GM19372 (cell line): Measurements from ENCODE around the gene RPL12.
A peak's percentile ranks its signal among the peaks of the same experiment; 100 is the strongest.
"Not testable (repeated sequence)": the region's sequence is repeated elsewhere in the genome, so short reads cannot be mapped to it uniquely, and the experiment has no call there.

Source experiments
- ATAC-seq: cut with Tn5 transposase; IDR thresholded peaks from one replicate; pipeline ENCODE4 v1.9.1; 2021; ENCODE audit warnings: mild to moderate bottlenecking, low read depth, moderate library complexity; ENCODE audit not compliant: unreplicated experiment

RPL12 gene

DNA sequence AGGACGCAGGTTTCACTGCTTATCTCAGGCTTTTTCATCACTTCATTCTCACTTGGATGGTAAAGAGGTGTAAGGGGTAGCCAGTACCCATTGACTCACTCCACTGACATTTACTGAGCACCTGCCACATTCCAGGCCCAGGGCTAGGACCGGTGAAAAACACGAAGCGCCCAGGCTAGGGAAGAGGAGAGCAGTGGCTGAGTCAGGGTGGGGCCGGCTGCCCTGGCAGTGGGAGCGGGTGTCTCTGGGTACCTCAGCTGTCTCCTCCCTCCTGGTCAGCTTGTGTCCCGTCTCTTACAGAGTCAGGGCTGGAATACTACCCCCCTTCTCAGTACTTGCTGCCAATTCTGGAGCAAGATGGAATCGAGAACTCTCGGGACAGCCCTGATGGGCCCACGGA lies 22.3 kb upstream of the RPL12 start:
- no peak for ATAC-seq

- ATAC-seq = no peak
Observed at GRCh38 chr9:127470662-127471061, 19.5 kb upstream of the RPL12 start.

DNA sequence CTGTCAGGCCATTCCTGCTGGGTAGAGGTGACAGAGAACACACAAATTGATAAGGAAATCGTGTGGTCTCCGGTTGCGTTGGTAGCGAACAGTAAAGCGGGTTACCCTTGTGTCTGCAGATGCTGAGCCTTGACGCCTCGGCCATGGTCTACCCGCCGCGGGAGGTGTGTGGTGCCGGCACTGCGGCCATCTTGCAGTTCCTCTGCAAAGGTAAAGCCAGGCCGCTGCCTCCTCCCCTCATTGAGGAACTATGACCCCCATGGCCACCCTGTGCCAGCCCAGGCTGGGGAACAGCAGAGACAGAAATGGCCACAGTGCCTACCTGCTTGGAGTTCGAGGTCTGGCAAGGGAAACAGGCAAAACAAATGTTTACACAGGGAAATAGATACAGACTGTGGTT lies 16.4 kb upstream of the RPL12 start:
- no peak for ATAC-seq

DNA sequence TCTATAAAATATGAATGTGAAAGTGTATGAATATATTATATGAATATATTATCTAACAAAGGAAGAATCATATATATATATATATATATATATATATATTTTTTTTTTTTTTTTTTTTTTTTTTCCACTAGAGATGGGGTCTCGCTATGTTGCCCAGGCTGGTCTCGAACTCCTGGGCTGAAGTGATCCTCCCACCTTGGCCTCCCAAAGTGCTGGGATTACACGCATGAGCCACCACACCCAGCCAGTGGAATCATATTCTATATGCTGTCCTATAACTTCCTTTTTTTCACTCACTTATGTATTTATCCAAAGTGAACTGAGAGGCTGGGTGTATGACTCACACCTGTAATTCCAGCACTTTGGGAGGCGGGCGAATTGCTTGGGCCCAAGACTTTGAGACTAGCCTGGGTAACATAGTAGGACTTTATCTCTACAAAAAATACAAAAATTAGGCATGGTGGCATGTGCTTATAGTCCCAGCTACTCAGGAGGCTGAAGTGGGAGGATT lies 15.3 kb upstream of the RPL12 start:
- not testable (repeated sequence) for ATAC-seq

GRCh38 chr9:127463911-127464310 lies 12.7 kb upstream of the RPL12 start:
- no peak for ATAC-seq

DNA sequence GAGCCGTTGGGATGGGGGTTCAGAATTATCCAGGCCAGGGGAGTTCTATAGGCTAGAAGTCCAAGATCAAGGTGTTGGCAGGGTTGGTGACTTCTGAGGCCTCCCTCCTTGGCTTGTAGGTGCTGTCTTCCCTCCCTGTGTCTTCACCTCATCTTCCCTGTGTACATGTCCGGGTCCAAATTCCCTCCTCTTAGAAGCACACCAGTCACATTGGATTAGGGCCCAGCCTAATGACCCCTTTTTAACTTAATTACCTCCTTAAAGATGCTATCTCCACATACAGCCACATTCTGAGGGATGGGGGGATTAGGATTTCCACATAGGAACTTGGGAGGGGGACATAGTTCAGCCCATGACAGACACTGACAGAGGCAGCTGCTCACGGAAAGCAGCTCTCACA lies 12.2 kb upstream of the RPL12 start:
- no peak for ATAC-seq

GRCh38 chr9:127458921-127459320 lies 7.7 kb upstream of the RPL12 start:
- ATAC-seq = no peak

- no peak for ATAC-seq
Observed at GRCh38 chr9:127457191-127457878, 6.1 kb upstream of the RPL12 start.

DNA sequence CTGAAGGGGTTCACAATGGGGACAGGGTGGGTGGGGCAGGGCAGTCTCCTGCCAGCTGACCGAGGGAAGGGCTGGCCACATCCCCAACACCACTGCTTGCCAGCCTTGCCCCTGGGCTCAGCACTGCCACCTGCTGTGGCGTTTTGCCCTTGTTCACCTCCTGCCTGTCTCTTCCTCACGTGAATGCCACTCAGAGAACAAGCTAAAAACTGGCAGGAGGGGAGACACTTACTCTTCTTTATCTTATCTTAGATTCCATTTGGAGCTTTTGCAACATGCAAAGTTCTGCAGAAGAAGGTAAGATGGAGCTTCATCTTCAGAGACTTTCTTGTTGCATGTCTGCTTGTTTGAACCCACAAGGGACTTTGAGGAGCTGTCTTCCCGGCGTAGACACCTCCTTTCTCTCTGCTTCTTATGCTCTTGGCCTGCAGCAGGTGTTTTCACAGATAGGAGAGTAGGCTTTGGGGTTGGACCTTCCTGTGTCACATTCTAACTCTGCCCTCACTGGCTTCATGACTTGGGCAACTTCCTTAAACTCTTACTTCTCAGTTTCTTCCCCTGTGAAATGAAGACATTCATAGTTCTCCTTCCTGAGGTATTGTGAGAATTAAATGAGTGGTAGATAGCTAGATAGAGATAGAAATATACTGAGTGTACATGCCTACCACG lies 4.3 kb upstream of the RPL12 start:
- ATAC-seq = no peak

DNA sequence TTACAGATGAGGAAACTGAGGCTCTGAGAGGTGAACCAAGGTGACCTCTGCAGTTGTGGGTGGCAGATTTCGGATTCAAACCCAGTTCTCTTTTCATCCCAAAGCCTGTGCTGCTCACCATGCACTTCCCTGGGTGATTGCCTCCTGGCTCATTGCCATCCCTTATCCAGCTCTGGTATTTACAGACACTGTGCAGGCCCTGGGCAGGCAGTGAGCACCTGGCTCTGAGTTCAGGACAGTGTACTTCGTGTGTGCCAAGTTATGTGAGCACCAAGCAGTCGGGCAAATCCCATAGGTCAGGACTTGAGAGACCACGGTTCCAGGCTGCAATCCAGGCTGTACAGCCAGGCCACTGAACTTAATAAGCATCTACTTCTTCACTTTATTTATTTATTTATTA lies 1.5 kb upstream of the RPL12 start:
- ATAC-seq = no peak

DNA sequence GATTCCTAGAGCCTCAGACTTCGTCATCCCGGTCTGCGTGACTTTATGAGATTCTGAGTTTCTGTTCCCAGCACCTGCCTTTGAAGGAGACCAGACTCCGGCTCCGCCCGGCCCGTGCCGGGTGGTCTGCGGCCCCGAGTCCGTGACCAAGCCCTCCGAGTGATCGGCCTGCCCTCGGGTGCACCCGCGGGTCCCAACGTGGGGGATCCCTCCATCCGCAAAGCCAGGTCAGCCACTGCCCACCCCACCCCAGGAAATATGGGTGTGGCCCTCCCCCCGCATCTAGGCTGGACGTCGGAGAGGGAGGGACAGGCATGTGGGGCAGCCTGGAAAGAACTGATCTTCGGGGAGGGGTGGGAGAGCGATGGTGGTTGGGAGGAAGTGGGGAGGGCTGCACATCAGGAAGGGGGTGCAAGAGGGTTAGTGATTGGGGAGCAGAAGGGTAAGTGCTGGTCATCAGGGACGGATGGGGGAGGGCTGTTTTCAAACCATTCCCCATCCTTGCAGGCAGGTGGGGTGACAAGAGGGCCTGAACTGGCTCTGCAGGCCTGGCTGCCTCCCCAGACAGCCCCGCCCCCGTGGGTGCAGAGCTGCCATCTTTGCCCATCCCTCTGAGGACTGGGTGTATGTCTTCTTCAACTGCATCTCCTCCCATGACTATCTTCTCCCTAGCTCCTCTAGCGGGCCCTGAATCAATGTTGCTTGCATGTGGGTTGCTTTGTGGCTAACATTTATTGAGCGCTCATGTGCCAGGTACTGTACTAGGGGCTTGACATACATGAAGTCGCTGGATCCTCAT lies 851 bp upstream of the RPL12 start:
- ATAC-seq = no peak

- peak; percentile 16 for ATAC-seq
Observed at GRCh38 chr9:127451608-127451857, 327 bp upstream of the RPL12 start.

DNA sequence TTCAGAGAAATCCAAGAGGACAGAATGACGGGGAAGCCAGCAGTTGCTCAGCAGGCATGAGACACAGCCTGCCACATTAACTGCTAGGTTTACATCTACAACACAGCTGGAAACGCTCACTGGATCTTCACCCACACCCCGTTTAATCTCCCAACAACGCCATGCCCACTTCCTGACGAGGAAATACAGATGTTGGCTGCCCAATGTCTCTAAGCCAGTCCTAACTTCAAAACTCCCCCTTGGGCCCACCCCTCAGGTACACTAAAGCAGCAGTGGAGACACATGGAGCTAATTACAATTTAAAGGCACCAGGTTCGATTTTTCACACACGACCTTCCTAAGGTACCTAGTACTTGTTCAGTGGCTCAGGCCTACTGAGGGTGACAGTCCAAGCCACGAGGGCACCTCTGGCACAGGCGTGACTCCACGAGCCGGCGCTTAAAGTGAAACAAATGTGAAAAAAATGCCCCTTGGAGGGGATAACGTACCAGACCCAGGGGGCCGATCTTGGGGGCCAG lies 904 bp downstream of the RPL12 start:
- no peak for ATAC-seq

DNA sequence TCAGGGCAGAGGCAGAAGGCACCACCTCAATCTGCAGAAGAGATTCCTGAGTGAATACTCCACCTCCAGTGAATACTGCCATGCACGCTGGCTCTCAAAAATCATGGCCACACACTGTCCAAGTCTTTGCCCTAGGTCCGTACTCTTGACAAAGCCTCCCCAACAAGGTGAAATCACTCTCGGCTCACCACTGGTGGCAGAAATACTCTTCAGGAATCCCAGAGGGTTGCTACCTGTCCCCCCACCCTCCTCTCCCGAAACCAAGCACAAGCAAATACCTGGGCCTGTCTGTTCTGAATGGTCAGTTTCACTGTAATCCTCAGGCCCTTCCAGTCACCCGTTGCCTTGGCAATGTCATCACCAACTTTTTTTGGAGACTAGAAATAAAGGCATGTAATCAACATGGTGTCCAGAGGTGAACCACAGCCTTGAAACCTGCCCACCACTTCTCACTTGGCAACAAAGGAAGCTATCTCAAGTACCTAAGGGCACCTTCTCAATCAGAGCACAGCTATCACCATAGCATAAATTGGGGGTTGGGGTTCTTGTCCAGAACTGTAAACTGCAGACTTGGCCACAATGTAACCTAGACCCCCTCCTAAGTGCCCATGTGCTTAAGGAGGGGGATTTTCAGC lies 1.8 kb downstream of the RPL12 start:
- ATAC-seq = no peak

GRCh38 chr9:127448112-127448805 lies 2.9 kb downstream of the RPL12 start:
- no peak for ATAC-seq

- no peak for ATAC-seq
Observed at GRCh38 chr9:127447416-127448111, 3.6 kb downstream of the RPL12 start.

- no peak for ATAC-seq
Observed at GRCh38 chr9:127446713-127447415, 4.3 kb downstream of the RPL12 start.

DNA sequence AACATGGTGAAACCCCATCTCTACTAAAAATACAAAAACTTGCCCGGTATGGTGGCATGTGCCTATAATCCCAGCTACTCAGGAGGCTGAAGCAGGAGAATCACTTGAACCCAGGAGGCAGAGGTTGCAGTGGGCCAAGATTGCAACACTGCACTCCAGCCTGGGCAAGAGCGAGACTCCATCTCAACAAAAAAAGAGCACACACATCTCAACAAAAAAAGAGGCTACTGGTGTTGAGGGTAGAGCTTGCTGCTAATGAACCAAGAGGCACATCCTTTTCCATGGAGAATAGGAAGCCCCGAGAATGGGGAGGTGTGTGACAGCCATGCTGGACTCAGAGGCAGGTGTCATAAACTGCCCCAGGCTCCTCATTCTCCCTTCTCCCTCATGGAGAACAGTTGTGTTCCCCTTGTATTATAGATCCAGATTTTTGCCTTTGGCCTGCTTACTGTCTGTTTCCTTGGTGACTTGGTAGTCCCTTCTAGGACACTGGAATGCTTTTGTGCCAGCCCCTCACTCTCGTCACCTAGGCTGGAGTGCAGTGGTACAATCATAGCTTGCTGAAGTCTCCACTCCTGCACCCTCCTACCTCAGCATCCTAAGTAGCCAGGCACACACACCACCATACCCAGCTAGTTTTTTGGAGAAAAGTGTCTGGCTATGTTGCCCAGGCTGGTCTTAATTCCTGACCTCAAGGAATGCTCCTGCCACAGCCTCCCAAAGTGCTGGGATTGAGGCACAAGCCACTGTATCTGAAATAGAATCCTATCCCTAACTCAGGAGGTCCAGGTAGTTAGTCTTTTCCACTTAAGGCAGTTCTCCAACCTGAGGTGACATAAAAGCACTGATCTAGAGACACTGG lies 5.1 kb downstream of the RPL12 start:
- no peak for ATAC-seq
